Measurements from ENCODE around the gene RABIF.
"Not testable (repeated sequence)": the region's sequence is repeated elsewhere in the genome, so short reads cannot be mapped to it uniquely, and the experiment has no call there.

The RABIF gene

DNA sequence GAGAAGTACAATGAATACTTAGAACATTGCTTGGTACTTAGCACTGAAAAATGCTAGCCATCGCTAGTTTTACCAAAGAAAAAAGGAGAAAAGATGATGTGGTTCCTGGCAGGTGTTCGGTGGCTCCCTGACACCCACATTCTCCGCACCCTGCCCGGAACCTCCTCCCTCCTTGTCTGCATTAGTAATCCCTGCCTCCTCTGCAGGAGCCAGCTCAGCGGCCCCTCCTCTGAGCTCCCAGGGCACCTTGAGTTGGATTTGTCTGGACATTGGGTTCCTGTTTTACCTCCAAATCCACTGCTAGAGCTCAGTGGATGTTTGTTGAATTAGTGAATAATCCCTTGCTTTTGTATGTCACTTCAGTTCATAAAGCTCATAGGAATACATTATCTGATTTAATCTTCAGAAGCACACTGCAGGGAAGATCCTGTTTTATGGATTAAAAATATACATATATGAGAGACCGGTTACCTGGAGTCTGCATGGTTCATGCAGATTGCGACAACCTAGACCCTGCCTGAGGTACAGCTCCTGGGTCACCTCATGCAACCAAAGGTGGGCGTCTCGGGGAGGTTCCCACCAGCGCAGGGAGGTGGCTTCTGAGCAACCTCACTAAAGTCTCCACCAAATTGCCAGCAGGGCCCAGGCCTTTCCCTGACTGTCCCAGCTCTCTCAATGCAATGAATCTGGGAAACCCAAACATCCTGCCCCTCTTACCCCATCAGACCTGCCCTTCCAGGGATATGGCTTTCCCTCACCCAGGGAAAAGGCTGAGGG is 54.0 kb downstream of the RABIF start:
- DNase-seq (ENCODE audit: low read depth in 2 of 2): no peak

DNA sequence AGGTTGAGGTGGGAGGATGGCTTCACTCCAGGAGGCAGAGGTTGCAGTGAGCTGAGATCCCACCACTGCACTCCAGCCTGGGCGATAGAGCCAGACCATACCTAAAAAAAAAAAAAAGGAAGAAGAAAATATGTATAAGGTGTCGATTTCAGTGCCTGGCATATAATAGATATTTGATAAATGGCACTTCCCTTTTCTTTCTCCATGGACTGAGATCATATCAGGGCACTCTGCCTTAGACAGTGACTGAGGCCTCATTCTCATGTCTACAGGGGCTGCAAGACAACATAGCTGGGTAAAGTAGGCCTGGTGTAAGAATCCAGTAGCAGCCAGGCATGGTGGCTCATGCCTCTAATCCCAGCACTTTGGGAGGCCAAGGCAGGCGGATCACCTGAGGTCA is 57.0 kb downstream of the RABIF start:
- no peak for DNase-seq (ENCODE audit: low read depth in 2 of 2)

DNA sequence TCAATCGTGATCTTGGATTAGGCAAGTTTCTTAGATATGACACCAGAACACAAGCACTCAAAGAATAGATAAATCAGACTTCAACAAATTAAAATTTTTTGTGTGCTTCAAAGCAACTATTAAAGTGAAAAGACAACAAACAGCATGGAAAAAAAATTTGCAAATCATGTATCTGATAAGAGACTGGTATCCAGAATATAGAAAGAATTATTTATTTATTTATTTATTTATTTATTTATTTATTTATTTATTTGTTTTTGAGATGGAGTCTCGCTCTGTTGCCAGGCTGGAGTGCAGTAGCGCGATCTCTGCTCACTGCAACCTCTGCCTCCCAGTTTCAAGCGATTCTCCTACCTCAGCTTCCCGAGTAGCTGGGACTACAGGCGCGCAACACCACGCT is 59.7 kb downstream of the RABIF start:
- DNase-seq (ENCODE audit: low read depth in 2 of 2): not testable (repeated sequence)

All from activated CD8-positive, alpha-beta memory T cell treated with anti-CD3 and anti-CD28 coated beads for 4 hours (primary cell).